C1 segment of cervical spinal cord (tissue), 14 donors: ENCODE data around the gene TBC1D7.
A peak's percentile ranks its signal among the peaks of the same experiment; 100 is the strongest.

Experiments
- DNase-seq, 14 donors: peaks; one replicate each; lab custom pipeline; 2025; lab: John Stamatoyannopoulos, UW

The TBC1D7 gene

GRCh38 chr6:13272131-13273046 lies 55.9 kb downstream of the TBC1D7 start:
- peak in 7 of 14 donors; percentile 17 to 51 (median 39) for DNase-seq

- DNase-seq, result no peak
Observed at GRCh38 chr6:13268913-13269518, 59.3 kb downstream of the TBC1D7 start.

- no peak for DNase-seq
Observed at GRCh38 chr6:13267142-13267651, 61.1 kb downstream of the TBC1D7 start.

- no peak for DNase-seq
Observed at GRCh38 chr6:13263669-13264068, 64.7 kb downstream of the TBC1D7 start.

- no peak for DNase-seq
Observed at GRCh38 chr6:13262302-13263230, 65.8 kb downstream of the TBC1D7 start.

- no peak for DNase-seq
Observed at GRCh38 chr6:13261464-13261994, 66.8 kb downstream of the TBC1D7 start.

- no peak for DNase-seq
Observed at GRCh38 chr6:13260831-13261230, 67.5 kb downstream of the TBC1D7 start.

- no peak for DNase-seq
Observed at GRCh38 chr6:13260101-13260598, 68.2 kb downstream of the TBC1D7 start.

GRCh38 chr6:13259393-13259792 lies 68.9 kb downstream of the TBC1D7 start:
- no peak for DNase-seq

- DNase-seq, result no peak
Observed at GRCh38 chr6:13256266-13257001, 71.9 kb downstream of the TBC1D7 start.
